Measurements from ENCODE around the gene ITSN1. TPM values are rescaled to one million over a fixed set of nuclear protein-coding genes. Genes with fewer than 3 reads are reported as not detected.

The ITSN1 gene
- total RNA-seq, 4 donors from 2014 or later = 37.0 to 123 (median 61.1) TPM

DNA sequence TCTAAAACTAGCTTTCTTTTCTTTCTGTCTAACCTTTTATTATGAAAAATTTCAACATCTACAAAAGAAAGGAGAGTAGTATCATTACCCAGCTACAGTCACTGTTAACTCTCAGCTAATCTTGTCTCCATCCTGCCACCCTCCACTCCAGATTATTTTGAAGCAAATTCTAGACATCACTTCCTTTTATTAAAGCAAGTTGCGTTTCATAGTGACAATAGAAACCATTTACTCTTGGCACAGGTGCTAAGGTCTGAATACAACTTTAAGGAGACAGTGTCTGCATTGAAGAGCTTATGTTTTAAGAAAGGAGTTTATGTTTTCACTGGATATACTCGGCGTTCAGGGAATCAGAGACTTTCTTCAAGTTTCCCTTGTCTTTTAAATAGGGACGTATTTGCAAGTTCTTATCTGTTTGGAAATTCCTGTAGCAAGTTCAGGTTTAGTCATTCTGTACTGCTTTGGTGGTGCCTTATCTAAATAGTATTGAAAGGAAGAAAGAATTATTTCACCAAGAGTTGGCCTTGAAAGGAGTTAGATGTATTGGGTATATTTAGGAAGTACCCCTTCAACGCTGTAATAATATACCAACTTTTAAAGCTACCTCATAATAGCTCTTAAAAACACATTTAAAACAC lies 42.7 kb downstream of the ITSN1 start:
- no peaks in the 10 kb centered on the region for H3K27me3 ChIP-seq
- no peaks in the 10 kb centered on the region for H3K36me3 ChIP-seq
- H3K9me3 ChIP-seq = no peaks in the 10 kb centered on the region
- no peak overlapping the region for H3K4me3 ChIP-seq
- peaks cover 6 to 43% (median 14%) of the 10 kb centered on the region in 4 donors for H3K4me1 ChIP-seq
- in situ Hi-C loops (cut with MboI; ENCODE audit: low pct_ligation_motif_present in 1 of 4, low pct_unique_long_range_greater_than_20kb in 1 of 4, low sequenced_read_pairs in 3 of 4) = no loop called here
- intact Hi-C loops (cut with DNase I; ENCODE audit: low total_unique reads) = no loop called here
- TF ChIP-seq POLR2AphosphoS5 (IDR thresholded peaks at IDR 0.05) = no peak
- TF ChIP-seq EP300 (IDR thresholded peaks at IDR 0.05; ENCODE audit: low read depth) = no peak
- no peak for TF ChIP-seq CTCF (IDR thresholded peaks at IDR 0.05)
- no peak for TF ChIP-seq POLR2A (IDR thresholded peaks at IDR 0.05)
- 51 to 59% methylated on average over 5 of the region's 5 CpGs for WGBS, 2 donors (ENCODE audit: low coverage in 1 of 2)
- no peak for DNase-seq
- peak overlapping the region in 2 of 4 donors; percentile 9 to 21 for H3K27ac ChIP-seq

GRCh38 chr21:33685613-33686197 lies 43.4 kb downstream of the ITSN1 start:
- intact Hi-C loops (cut with DNase I; ENCODE audit: low total_unique reads) = no loop called here
- no peak overlapping the region for H3K4me3 ChIP-seq
- in situ Hi-C loops (cut with MboI; ENCODE audit: low pct_ligation_motif_present in 1 of 4, low pct_unique_long_range_greater_than_20kb in 1 of 4, low sequenced_read_pairs in 3 of 4) = no loop called here
- H3K27ac ChIP-seq = peak overlapping the region in 2 of 4 donors; percentile 21 to 22
- no peaks in the 10 kb centered on the region for H3K9me3 ChIP-seq
- H3K27me3 ChIP-seq = no peaks in the 10 kb centered on the region
- no peaks in the 10 kb centered on the region for H3K36me3 ChIP-seq
- peaks cover 6 to 36% (median 14%) of the 10 kb centered on the region in 4 donors for H3K4me1 ChIP-seq
- DNase-seq = no peak
- no peak for TF ChIP-seq CTCF (IDR thresholded peaks at IDR 0.05)
- TF ChIP-seq POLR2AphosphoS5 (IDR thresholded peaks at IDR 0.05) = no peak
- TF ChIP-seq POLR2A (IDR thresholded peaks at IDR 0.05) = no peak
- no peak for TF ChIP-seq EP300 (IDR thresholded peaks at IDR 0.05; ENCODE audit: low read depth)

DNA sequence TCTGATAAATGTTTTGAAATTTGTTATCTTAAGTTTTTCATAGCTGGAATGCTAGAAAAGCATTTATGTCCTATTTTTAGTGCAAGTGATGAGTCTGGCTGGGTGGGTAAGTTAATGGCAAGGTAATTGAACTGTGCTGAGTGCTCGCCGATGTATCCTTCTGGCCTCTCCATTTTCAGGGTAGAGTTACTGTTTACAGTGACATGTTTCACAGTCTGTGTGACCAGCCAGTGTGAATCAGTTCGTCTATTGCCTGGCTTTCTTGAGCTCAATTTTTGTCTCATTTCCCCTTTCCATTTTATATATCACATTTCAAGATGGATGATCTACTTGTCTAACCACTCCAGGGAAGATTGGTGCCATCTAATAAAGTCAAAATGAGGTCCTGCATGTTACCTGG lies 44.1 kb downstream of the ITSN1 start:
- DNase-seq = no peak
- intact Hi-C loops (cut with DNase I; ENCODE audit: low total_unique reads) = no loop called here
- in situ Hi-C loops (cut with MboI; ENCODE audit: low pct_ligation_motif_present in 1 of 4, low pct_unique_long_range_greater_than_20kb in 1 of 4, low sequenced_read_pairs in 3 of 4) = no loop called here
- Histone ChIP-seq H3K27me3 (no peaks in the 10 kb centered on the region), H3K4me3 (no peak overlapping the region), H3K4me1 (peaks cover 6 to 39% (median 14%) of the 10 kb centered on the region in 4 donors), H3K36me3 (no peaks in the 10 kb centered on the region), H3K9me3 (no peaks in the 10 kb centered on the region), H3K27ac (peak overlapping the region in 1 of 4 donors; percentile 2)
- WGBS, 2 donors (ENCODE audit: low coverage in 1 of 2) = 74 to 79% methylated on average over 3 of the region's 3 CpGs
- TF ChIP-seq EP300 (IDR thresholded peaks at IDR 0.05; ENCODE audit: low read depth) (no peak), CTCF (IDR thresholded peaks at IDR 0.05) (no peak), POLR2A (IDR thresholded peaks at IDR 0.05) (no peak), POLR2AphosphoS5 (IDR thresholded peaks at IDR 0.05) (no peak)

DNA sequence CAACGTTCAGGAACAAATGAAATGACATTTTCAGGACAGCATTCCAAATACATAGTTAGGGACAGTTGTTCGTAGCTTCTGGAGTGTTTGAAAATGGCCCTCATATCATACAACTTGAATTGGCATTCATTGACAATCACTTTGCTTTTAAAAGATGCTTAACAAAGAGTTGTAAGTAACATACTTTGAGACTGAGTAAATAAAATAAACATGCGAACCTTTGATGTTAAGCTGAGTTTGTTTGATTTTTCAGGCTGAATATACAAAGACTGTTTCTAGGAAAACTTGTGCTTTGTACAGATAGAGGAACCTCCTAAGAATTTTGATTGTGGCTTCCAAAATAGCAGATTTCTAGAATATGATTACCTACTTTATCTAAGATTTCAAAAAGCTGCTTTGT lies 45.3 kb downstream of the ITSN1 start:
- no peak overlapping the region for H3K27ac ChIP-seq
- 63 to 71% methylated on average over 3 of the region's 3 CpGs for WGBS, 2 donors (ENCODE audit: low coverage in 1 of 2)
- no peaks in the 10 kb centered on the region for H3K9me3 ChIP-seq
- no peaks in the 10 kb centered on the region for H3K36me3 ChIP-seq
- in situ Hi-C loops (cut with MboI; ENCODE audit: low pct_ligation_motif_present in 1 of 4, low pct_unique_long_range_greater_than_20kb in 1 of 4, low sequenced_read_pairs in 3 of 4) = no loop called here
- intact Hi-C loops (cut with DNase I; ENCODE audit: low total_unique reads) = no loop called here
- H3K4me1 ChIP-seq = peaks cover 6 to 39% (median 14%) of the 10 kb centered on the region in 4 donors
- no peak overlapping the region for H3K4me3 ChIP-seq
- DNase-seq = no peak
- H3K27me3 ChIP-seq = no peaks in the 10 kb centered on the region
- TF ChIP-seq CTCF (IDR thresholded peaks at IDR 0.05) (no peak), POLR2A (IDR thresholded peaks at IDR 0.05) (no peak), POLR2AphosphoS5 (IDR thresholded peaks at IDR 0.05) (no peak), EP300 (IDR thresholded peaks at IDR 0.05; ENCODE audit: low read depth) (no peak)
